ENCODE measurements around the gene PCTP.

GRCh38 chr17:55762086-55762858, 11.4 kb downstream of the PCTP start:
- TF ChIP-seq CTCF (IDR thresholded peaks at IDR 0.05; ENCODE audit: low read length) (no peak), EZH2 (IDR thresholded peaks at IDR 0.05; ENCODE audit: borderline replicate concordance, low read length) (no peak)

All from OCI-LY1 (cell line).